ENCODE measurements around the gene MIS12. TPM values are rescaled to one million over a fixed set of nuclear protein-coding genes. Genes with fewer than 3 reads are reported as not detected.
A peak's percentile ranks its signal among the peaks of the same experiment; 100 is the strongest.

The MIS12 gene
- total and polyA plus RNA-seq, 9 of the 15 experiments (the other 6 are each of a cell fraction or from before 2014, with no cell fraction given), result 13.5 to 31.9 (median 25.5) TPM

DNA sequence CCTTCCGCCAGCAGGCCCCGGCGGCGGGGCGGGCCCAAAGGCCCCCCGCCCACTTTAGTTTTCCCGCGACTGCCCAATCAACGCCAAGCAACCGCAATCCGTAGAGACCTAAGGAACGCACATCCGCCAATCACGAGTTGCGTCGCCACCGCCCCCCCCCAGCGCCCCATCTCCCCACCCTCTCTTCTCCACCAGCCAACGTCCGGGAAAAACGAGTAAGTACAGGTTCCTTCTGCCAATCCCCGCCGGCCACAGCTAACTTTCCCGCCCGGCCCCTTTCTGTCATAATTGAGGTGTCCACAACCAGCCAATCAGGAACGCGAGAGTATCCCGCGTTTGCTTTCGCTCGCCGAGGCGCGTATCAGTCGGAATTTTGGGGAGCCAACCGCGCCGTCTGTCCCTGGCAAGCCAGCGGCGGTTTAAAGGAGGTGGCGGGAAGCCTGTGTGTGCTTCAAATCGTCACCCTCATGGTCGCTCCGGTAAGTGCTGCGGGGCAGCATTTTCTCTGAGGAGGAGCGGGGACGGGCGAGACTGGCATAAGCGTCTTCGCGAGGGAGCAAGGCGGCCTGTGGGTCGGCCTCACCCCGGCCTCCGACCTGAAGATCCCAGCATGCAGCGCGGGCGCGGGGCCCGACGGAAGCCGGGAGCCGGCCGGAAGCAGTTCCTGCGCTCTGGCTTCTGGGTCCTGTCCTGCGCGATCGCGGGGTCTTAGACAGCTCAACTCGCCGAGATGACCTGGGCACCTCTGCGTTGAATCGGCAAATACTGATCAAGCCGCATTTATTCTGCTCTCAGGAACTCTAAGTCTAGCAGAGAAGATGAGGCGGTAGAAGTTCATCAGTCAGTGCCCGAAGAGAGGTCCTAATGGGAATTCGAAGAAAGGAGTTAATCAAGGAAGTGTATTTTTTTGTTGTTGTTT is at the start of gene MIS12 (continued):
- no peak for TF ChIP-seq ZFP30 (CRISPR knock-in tag; IDR thresholded peaks at IDR 0.05; ENCODE audit: borderline replicate concordance)
- TF ChIP-seq XRCC4 (IDR thresholded peaks at IDR 0.05; ENCODE audit: extremely low read depth, insufficient read depth, insufficient read length), result no peak
- TF ChIP-seq ZNF584 (CRISPR knock-in tag; IDR thresholded peaks at IDR 0.05; ENCODE audit: low read depth), result peak; percentile 61; the same call in 1 of the 2 replicates
- peak; percentile 75 for TF ChIP-seq SAP30 (IDR thresholded peaks at IDR 0.05; ENCODE audit: borderline replicate concordance, insufficient read depth, low read depth, low read length, poor library complexity, severe bottlenecking)
- peak; percentile 86 for TF ChIP-seq GABPB1 (CRISPR knock-in tag; IDR thresholded peaks at IDR 0.05)
- TF ChIP-seq, protein P1, sequence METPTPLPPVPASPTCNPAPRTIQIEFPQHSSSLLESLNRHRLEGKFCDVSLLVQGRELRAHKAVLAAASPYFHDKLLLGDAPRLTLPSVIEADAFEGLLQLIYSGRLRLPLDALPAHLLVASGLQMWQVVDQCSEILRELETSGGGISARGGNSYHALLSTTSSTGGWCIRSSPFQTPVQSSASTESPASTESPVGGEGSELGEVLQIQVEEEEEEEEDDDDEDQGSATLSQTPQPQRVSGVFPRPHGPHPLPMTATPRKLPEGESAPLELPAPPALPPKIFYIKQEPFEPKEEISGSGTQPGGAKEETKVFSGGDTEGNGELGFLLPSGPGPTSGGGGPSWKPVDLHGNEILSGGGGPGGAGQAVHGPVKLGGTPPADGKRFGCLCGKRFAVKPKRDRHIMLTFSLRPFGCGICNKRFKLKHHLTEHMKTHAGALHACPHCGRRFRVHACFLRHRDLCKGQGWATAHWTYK (CRISPR knock-in tag; IDR thresholded peaks at IDR 0.05), result peak; percentile 85; the same call in 1 of the 2 replicates
- TF ChIP-seq POLR2AphosphoS5 (IDR thresholded peaks at IDR 0.05; ENCODE audit: control insufficient read depth, insufficient read depth, low read depth, low read length), result peak; percentile 81
- TF ChIP-seq NCOA2 (IDR thresholded peaks at IDR 0.05; ENCODE audit: partially characterized antibody in 2 of 2), result no peak
- TF ChIP-seq, protein P2, sequence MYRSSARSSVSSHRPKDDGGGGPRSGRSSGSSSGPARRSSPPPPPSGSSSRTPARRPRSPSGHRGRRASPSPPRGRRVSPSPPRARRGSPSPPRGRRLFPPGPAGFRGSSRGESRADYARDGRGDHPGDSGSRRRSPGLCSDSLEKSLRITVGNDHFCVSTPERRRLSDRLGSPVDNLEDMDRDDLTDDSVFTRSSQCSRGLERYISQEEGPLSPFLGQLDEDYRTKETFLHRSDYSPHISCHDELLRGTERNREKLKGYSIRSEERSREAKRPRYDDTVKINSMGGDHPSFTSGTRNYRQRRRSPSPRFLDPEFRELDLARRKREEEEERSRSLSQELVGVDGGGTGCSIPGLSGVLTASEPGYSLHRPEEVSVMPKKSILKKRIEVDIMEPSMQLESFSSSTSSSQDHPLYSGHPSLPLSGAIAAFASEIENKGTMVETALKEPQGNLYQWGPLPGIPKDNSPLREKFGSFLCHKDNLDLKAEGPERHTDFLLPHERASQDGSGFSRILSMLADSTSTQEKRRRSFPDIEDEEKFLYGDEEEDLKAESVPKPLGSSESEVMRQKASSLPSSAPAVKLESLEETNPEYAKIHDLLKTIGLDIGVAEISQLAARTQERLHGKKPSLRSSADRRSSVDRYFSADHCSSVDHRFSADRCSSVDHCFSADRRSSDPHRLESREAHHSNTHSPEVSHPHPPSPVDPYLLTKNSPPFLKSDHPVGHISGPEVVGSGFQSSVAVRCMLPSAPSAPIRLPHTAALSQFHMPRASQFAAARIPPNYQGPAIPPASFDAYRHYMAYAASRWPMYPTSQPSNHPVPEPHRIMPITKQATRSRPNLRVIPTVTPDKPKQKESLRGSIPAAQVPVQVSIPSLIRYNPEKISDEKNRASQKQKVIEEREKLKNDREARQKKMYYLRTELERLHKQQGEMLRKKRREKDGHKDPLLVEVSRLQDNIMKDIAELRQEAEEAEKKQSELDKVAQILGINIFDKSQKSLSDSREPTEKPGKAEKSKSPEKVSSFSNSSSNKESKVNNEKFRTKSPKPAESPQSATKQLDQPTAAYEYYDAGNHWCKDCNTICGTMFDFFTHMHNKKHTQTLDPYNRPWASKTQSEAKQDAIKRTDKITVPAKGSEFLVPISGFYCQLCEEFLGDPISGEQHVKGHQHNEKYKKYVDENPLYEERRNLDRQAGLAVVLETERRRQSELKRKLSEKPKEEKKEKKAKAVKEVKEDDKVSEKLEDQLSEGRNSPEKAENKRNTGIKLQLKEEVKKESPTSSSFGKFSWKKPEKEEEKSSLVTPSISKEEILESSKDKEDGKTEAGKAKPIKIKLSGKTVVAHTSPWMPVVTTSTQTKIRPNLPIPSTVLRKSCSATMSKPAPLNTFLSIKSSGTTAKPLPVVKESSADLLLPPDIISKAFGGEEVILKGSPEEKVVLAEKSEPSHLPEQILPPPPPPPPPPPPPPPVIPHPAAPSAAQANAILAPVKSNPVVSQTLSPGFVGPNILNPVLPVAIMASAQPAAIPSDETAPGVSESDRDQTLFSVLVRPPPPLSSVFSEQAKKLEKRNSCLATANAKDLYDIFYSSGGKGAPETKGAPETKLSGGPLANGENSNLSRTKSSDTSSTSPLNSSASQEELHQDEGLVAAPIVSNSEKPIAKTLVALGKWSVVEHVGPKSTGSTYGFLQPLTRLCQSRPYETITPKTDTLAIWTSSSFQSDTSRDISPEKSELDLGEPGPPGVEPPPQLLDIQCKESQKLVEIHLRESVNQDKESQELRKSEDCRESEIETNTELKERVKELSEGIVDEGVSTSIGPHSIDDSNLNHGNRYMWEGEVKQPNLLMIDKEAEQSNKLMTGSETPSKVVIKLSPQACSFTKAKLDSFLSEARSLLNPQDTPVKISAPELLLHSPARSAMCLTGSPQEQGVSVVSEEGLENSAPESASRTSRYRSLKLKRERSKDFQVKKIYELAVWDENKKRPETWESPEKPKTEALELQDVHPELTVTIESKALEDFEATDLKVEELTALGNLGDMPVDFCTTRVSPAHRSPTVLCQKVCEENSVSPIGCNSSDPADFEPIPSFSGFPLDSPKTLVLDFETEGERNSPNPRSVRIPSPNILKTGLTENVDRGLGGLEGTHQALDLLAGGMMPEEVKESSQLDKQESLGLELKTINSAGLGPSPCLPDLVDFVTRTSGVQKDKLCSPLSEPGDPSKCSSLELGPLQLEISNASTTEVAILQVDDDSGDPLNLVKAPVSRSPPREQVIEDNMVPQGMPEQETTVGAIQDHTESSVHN (IDR thresholded peaks at IDR 0.05; ENCODE audit: borderline replicate concordance in 1 of 2, low read depth in 1 of 2), result no peak
- peak; percentile 82 for TF ChIP-seq MYC (IDR thresholded peaks at IDR 0.05; ENCODE audit: low read depth, low read length)
- no peak for TF ChIP-seq MYC (CRISPR knock-in tag; IDR thresholded peaks at IDR 0.05; ENCODE audit: borderline replicate concordance, low read depth)

All from K562 (cell line).